ENCODE data around the gene RPP30.

RPP30 gene

GRCh38 chr10:90913774-90914420, 42.1 kb downstream of the RPP30 start:
- no peaks in the 10 kb centered on the region for H3K36me3 ChIP-seq (ENCODE audit: insufficient read depth, low read length)
- no peak overlapping the region for H2AFZ ChIP-seq (ENCODE audit: low read length)
- no peaks in the 10 kb centered on the region for H4K20me1 ChIP-seq (ENCODE audit: insufficient read depth, low read length)
- no peak overlapping the region for H3K4me3 ChIP-seq (ENCODE audit: low read depth, low read length, poor library complexity, severe bottlenecking)
- no peak for TF ChIP-seq CTCF (IDR thresholded peaks at IDR 0.05; ENCODE audit: low read length)
- TF ChIP-seq EZH2 (IDR thresholded peaks at IDR 0.05; ENCODE audit: borderline replicate concordance, low read length) = no peak
- H3K9me2 ChIP-seq (ENCODE audit: low read depth, low read length) = no peaks in the 10 kb centered on the region
- H3F3A ChIP-seq (ENCODE audit: insufficient read depth, low read length) = no peaks in the 10 kb centered on the region
- H3K79me2 ChIP-seq (ENCODE audit: insufficient read depth, low read length) = no peaks in the 10 kb centered on the region
- H3K4me1 ChIP-seq (ENCODE audit: insufficient read depth, low read length, severe bottlenecking) = no peaks in the 10 kb centered on the region
- no peak overlapping the region for H3K4me2 ChIP-seq (ENCODE audit: low read length)
- no peaks in the 10 kb centered on the region for H3K27me3 ChIP-seq (ENCODE audit: insufficient read depth, low read length)
- no peaks in the 10 kb centered on the region for H3K9me3 ChIP-seq (ENCODE audit: low read length)
- H3K27ac ChIP-seq (ENCODE audit: low read depth, low read length, poor library complexity, severe bottlenecking) = no peak overlapping the region
- no peak overlapping the region for H3K9ac ChIP-seq (ENCODE audit: low read length)

- Histone ChIP-seq H3K4me1 (ENCODE audit: insufficient read depth, low read length, severe bottlenecking) (no peaks in the 10 kb centered on the region), H3K9me2 (ENCODE audit: low read depth, low read length) (no peaks in the 10 kb centered on the region), H3K36me3 (ENCODE audit: insufficient read depth, low read length) (no peaks in the 10 kb centered on the region), H3K9ac (ENCODE audit: low read length) (no peak overlapping the region), H3K4me3 (ENCODE audit: low read depth, low read length, poor library complexity, severe bottlenecking) (no peak overlapping the region), H3K79me2 (ENCODE audit: insufficient read depth, low read length) (no peaks in the 10 kb centered on the region), H3K9me3 (ENCODE audit: low read length) (no peaks in the 10 kb centered on the region), H3K4me2 (ENCODE audit: low read length) (no peak overlapping the region), H3K27me3 (ENCODE audit: insufficient read depth, low read length) (no peaks in the 10 kb centered on the region), H3K27ac (ENCODE audit: low read depth, low read length, poor library complexity, severe bottlenecking) (no peak overlapping the region), H3F3A (ENCODE audit: insufficient read depth, low read length) (no peaks in the 10 kb centered on the region), H2AFZ (ENCODE audit: low read length) (no peak overlapping the region), H4K20me1 (ENCODE audit: insufficient read depth, low read length) (no peaks in the 10 kb centered on the region)
- no peak for TF ChIP-seq EZH2 (IDR thresholded peaks at IDR 0.05; ENCODE audit: borderline replicate concordance, low read length)
- no peak for TF ChIP-seq CTCF (IDR thresholded peaks at IDR 0.05; ENCODE audit: low read length)
Observed at GRCh38 chr10:90914992-90915765, 43.4 kb downstream of the RPP30 start.

- no peak for TF ChIP-seq CTCF (IDR thresholded peaks at IDR 0.05; ENCODE audit: low read length)
- TF ChIP-seq EZH2 (IDR thresholded peaks at IDR 0.05; ENCODE audit: borderline replicate concordance, low read length) = no peak
- no peak overlapping the region for H3K4me2 ChIP-seq (ENCODE audit: low read length)
- no peaks in the 10 kb centered on the region for H3K79me2 ChIP-seq (ENCODE audit: insufficient read depth, low read length)
- no peaks in the 10 kb centered on the region for H3F3A ChIP-seq (ENCODE audit: insufficient read depth, low read length)
- H3K9ac ChIP-seq (ENCODE audit: low read length) = no peak overlapping the region
- H4K20me1 ChIP-seq (ENCODE audit: insufficient read depth, low read length) = no peaks in the 10 kb centered on the region
- no peaks in the 10 kb centered on the region for H3K9me2 ChIP-seq (ENCODE audit: low read depth, low read length)
- H2AFZ ChIP-seq (ENCODE audit: low read length) = no peak overlapping the region
- no peaks in the 10 kb centered on the region for H3K36me3 ChIP-seq (ENCODE audit: insufficient read depth, low read length)
- H3K27me3 ChIP-seq (ENCODE audit: insufficient read depth, low read length) = no peaks in the 10 kb centered on the region
- no peaks in the 10 kb centered on the region for H3K9me3 ChIP-seq (ENCODE audit: low read length)
- H3K4me1 ChIP-seq (ENCODE audit: insufficient read depth, low read length, severe bottlenecking) = no peaks in the 10 kb centered on the region
- H3K27ac ChIP-seq (ENCODE audit: low read depth, low read length, poor library complexity, severe bottlenecking) = no peak overlapping the region
- H3K4me3 ChIP-seq (ENCODE audit: low read depth, low read length, poor library complexity, severe bottlenecking) = no peak overlapping the region
Observed at GRCh38 chr10:90915766-90916075, 43.9 kb downstream of the RPP30 start.
